Measurements from ENCODE around the gene BORCS6.

The BORCS6 gene

DNA sequence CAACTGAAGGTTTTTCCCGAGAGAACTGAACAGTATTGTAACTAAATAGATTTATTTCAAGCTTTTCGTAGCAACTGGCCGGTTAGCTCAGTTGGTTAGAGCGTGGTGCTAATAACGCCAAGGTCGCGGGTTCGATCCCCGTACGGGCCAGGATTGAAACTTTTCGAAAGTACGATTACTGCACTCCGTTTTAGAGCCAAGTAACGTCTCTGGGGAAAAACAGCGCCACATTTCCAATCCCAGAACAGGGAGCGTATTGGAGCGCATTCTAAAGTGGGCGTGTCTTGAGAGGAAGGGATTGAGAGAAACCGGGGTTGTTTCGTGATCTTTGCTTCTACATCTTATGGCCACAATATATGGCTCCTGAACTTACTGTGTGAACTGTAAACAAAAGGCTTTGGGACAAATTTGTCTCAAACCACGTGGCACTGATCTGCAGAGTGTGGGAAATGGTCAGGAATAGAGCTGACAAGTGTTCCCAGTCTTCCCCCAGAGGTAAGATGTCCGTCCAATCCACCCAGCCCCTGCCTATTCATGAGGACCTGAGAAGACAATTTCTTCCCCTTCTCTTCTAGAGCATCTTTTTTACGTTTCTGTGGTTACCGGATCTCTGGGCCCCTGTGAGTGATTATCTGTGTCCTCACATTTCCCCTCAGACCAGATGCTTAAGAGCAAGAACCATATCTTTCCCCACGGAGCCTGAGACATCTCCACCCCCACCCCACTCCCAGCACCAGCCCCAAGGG is 2.3 kb downstream of the BORCS6 start:
- H3K27ac ChIP-seq: peak overlapping the region; percentile 72
- TF ChIP-seq, protein P1, sequence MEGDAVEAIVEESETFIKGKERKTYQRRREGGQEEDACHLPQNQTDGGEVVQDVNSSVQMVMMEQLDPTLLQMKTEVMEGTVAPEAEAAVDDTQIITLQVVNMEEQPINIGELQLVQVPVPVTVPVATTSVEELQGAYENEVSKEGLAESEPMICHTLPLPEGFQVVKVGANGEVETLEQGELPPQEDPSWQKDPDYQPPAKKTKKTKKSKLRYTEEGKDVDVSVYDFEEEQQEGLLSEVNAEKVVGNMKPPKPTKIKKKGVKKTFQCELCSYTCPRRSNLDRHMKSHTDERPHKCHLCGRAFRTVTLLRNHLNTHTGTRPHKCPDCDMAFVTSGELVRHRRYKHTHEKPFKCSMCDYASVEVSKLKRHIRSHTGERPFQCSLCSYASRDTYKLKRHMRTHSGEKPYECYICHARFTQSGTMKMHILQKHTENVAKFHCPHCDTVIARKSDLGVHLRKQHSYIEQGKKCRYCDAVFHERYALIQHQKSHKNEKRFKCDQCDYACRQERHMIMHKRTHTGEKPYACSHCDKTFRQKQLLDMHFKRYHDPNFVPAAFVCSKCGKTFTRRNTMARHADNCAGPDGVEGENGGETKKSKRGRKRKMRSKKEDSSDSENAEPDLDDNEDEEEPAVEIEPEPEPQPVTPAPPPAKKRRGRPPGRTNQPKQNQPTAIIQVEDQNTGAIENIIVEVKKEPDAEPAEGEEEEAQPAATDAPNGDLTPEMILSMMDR (conservative IDR thresholded peaks at IDR 0.05): no peak

DNA sequence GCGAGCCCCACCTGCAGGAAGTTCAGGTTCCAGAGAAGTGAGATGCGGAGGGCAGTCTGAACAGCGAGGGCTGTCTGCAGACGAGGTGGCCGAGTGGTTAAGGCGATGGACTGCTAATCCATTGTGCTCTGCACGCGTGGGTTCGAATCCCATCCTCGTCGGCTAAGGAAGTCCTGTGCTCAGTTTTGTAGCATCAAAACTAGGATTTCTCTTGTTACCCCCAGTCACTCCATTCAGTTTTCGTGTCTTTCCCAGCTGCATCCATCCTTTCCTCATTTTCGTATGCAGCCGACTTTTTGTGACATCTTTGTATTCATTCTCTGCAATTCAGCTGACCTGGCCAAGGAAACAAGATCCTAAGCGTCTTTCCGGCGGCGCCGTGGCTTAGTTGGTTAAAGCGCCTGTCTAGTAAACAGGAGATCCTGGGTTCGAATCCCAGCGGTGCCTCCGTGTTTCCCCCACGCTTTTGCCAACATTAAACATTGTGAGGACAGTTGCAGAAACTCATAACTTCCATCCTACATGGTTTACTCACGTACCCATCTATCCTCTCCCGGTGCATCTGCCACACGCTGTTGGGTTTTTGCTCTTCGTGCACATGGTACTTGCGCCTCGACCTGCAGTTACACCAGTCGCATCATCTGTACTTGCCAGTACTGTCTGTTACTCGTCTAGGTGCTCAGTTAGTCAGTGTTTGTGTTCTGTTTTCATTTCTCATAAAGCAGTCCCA is 3.0 kb downstream of the BORCS6 start:
- TF ChIP-seq, protein P1 (conservative IDR thresholded peaks at IDR 0.05): no peak
- peak overlapping the region; percentile 72 for H3K27ac ChIP-seq

DNA sequence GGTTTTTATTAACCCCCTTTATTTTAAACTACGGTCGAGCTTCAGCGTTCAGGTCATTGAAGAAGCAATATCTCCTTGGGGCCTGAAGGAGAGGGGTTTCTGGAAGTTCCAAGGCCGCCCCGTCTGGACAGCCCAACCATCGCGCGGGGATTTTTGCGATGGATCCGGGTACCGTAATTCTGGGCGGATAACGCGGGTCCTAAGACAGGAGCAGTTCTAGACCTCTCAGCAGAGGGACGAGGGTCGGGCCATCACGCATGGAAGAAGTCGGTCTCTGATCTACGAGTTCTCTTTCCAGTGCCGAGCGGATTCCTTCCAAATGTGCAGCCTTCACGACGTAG is 3.6 kb downstream of the BORCS6 start:
- peak overlapping the region; percentile 72 for H3K27ac ChIP-seq
- TF ChIP-seq, protein P1 (conservative IDR thresholded peaks at IDR 0.05): peak; percentile 22; the same call in 1 of the 2 replicates

DNA sequence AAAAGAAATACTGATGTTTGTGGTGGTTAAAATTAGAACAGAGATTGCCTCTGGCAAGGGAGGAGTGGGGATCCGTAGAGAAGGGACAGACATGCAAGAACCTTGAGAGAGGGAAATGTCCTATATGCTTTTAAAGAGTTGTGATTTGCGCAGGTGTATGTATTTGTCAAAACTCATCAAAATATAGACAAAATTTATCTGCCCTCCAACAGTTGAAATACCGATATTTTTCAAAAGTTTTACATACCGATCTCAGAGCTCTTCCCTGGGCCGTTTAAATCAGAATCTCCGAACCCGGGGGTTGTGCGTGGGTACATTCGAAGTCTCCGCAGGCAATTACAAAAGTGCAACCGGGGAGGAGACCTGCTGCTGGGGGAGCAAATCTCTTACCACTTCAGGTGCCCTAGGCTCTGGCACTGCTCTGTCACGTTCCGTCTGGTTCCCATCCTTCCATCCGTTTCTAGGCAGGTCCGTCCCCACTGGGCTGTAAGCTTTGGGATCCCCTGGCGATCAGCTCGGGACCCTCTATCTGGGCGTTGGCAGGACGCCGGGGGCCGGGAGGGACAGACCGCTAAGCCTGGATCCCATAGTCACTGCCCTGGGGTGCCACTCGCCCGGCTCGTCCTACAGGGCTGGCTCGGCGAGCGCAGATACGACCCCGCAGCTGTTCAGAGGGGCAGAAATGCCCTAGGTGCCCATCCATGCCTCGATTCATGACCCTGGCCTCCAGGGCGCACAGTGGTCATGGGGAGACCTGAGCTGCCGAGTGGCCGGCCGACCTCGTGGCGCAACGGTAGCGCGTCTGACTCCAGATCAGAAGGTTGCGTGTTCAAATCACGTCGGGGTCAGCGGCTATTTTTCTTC is 4.2 kb downstream of the BORCS6 start:
- TF ChIP-seq, protein P1 (conservative IDR thresholded peaks at IDR 0.05): no peak
- H3K27ac ChIP-seq: peak overlapping the region; percentile 72

DNA sequence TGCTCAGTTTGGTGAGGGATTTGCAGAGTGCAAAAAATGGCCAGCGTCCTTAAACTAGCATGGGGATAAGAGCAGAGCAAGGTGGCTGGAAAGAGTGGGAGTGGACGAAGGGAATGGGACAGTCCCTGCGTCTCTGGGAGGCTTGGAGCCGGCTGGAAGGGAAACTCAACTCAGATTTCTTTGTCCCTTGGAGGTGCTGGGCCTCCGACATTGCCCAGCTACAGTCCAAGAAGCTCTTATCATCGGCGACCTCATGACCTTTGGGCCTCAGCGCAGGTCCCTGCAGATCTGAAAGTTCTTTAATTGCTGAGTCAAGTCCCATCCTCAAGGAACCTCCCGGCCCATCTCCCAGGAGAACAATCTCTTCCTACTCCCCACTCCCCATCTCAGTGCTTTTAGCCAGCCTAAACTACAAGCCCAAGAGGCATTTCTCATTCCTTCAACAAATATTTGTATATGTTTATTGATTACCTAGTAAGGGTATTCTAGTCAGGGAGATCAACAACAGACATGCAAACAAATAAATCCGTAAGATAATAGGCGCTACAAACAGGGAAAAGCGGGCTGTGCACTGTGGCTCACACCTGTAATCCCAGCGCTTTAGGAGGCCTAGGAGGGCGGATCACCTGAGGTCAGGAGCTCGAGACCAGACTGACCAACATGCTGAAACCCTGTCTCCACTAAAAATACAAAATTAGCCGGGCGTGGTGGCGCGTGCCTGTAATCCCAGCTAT is 12.8 kb downstream of the BORCS6 start:
- H3K27ac ChIP-seq: no peak overlapping the region
- TF ChIP-seq, protein P1 (conservative IDR thresholded peaks at IDR 0.05): no peak

DNA sequence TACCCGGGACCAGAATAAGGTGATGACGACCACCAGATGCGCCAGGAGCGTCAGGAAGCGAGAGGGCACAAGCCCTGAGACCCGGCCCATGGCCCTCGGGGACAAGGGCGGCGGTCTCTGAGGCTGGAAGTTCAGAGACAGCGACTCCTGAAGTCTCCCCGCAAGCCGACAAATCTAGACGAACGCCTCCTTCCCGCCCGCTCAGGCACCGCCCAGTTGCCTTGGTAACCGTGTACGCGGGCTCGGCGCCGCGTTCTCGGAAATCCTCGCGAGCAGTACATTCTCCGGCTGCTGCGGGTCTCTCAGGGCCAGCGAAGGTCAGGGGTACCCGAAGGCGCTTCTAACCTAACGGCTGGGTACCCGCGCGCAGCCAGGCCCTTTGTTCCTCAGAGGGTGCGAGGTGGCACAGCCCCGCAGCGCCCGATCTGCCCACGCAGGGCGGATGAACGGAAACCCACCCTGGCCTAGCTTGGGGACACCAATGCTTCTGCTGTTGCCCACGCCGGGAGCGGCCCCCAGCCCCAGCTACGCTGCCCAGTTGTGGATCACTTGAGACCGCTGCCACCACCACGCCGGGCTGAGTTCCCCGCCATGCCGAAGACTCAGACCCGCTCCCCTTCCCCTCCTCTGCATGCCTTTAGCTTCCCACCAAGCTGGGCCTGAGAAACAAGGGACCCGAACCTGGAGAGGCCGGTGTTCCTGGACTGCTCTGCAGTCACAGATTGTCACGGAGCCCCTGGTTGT is 13.6 kb downstream of the BORCS6 start, which contains the start of gene TMEM107:
TSS of gene TMEM107 (minus strand) at position 184 of the 744 bp plus-strand sequence. CDS start at position 90, 94 bp downstream.
- TF ChIP-seq, protein P1 (conservative IDR thresholded peaks at IDR 0.05): no peak
- H3K27ac ChIP-seq: peak within 1 kb of the TSS; percentile 24; the same call in 1 of the 2 replicates
